ENCODE results near the gene SMARCAD1. TPM values are rescaled to one million over a fixed set of nuclear protein-coding genes. Genes with fewer than 3 reads are reported as not detected.
A peak's percentile ranks its signal among the peaks of the same experiment; 100 is the strongest.
"Not testable (repeated sequence)": the region's sequence is repeated elsewhere in the genome, so short reads cannot be mapped to it uniquely, and the experiment has no call there.

The SMARCAD1 gene
- total RNA-seq, 1 donor from 2014 or later, result 30.5 TPM

GRCh38 chr4:94334476-94334875 lies 126.8 kb downstream of the SMARCAD1 start:
- ChIA-PET POLR2A (no interaction called here), CTCF (no interaction called here)
- ATAC-seq (ENCODE audit: low read depth) (no peak), DNase-seq (no peak)
- intact Hi-C loops (cut with micrococcal nuclease), result no loop called here
- Mint-ChIP-seq H3K4me1 (peaks cover 7% of the 10 kb centered on the region), H3K27me3 (peaks cover 6% of the 10 kb centered on the region), H3K9me3 (no peaks in the 10 kb centered on the region), H3K36me3 (ENCODE audit: low read depth) (no peaks in the 10 kb centered on the region), H3K4me3 (no peak overlapping the region), H3K27ac (no peak overlapping the region)
- TF ChIP-seq CTCF (IDR thresholded peaks at IDR 0.05), result no peak

- Mint-ChIP-seq H3K36me3 (ENCODE audit: low read depth) (no peaks in the 10 kb centered on the region), H3K27ac (no peak overlapping the region), H3K4me1 (peaks cover 11% of the 10 kb centered on the region), H3K9me3 (no peaks in the 10 kb centered on the region), H3K4me3 (no peak overlapping the region), H3K27me3 (peaks cover 5% of the 10 kb centered on the region)
- no peak for TF ChIP-seq CTCF (IDR thresholded peaks at IDR 0.05)
- ChIA-PET CTCF (no interaction called here), POLR2A (no interaction called here)
- intact Hi-C loops (cut with micrococcal nuclease), result no loop called here
- DNase-seq (no peak), ATAC-seq (ENCODE audit: low read depth) (no peak)
These were observed 127.3 kb downstream of the SMARCAD1 start for GRCh38 chr4:94334962-94335361.

GRCh38 chr4:94336303-94336702 lies 128.6 kb downstream of the SMARCAD1 start:
- H3K36me3 Mint-ChIP-seq (ENCODE audit: low read depth), result no peaks in the 10 kb centered on the region
- DNase-seq, result no peak
- ChIA-PET CTCF (no interaction called here), POLR2A (no interaction called here)
- intact Hi-C loops (cut with micrococcal nuclease), result no loop called here
- H3K27ac Mint-ChIP-seq, result no peak overlapping the region
- no peak for ATAC-seq (ENCODE audit: low read depth)
- no peak for TF ChIP-seq CTCF (IDR thresholded peaks at IDR 0.05)
- H3K4me3 Mint-ChIP-seq, result no peak overlapping the region
- H3K27me3 Mint-ChIP-seq, result peaks cover 4% of the 10 kb centered on the region
- no peaks in the 10 kb centered on the region for H3K9me3 Mint-ChIP-seq
- peaks cover 11% of the 10 kb centered on the region for H3K4me1 Mint-ChIP-seq

- H3K36me3 Mint-ChIP-seq (ENCODE audit: low read depth); H3K9me3 Mint-ChIP-seq; intact Hi-C loops (cut with micrococcal nuclease); H3K27me3 Mint-ChIP-seq; H3K27ac Mint-ChIP-seq; DNase-seq; POLR2A ChIA-PET; CTCF ChIA-PET; ATAC-seq (ENCODE audit: low read depth); H3K4me3 Mint-ChIP-seq: not testable (repeated sequence)
- peaks cover 11% of the 10 kb centered on the region for H3K4me1 Mint-ChIP-seq
These were observed 129.1 kb downstream of the SMARCAD1 start for GRCh38 chr4:94336791-94337190.

- intact Hi-C loops (cut with micrococcal nuclease), result no loop called here
- ATAC-seq (ENCODE audit: low read depth), result no peak
- CTCF ChIA-PET, result no interaction called here
These were observed 131.2 kb downstream of the SMARCAD1 start for GRCh38 chr4:94338681-94339351.

More at GRCh38 chr4:94338681-94339351, 131.2 kb downstream of the SMARCAD1 start:
- H3K36me3 Mint-ChIP-seq (ENCODE audit: low read depth), result no peaks in the 10 kb centered on the region
- TF ChIP-seq CTCF (IDR thresholded peaks at IDR 0.05), result no peak
- peaks cover 11% of the 10 kb centered on the region for H3K4me1 Mint-ChIP-seq
- H3K27ac Mint-ChIP-seq, result no peak overlapping the region
- H3K27me3 Mint-ChIP-seq, result peaks cover 4% of the 10 kb centered on the region
- DNase-seq, result no peak
- H3K4me3 Mint-ChIP-seq, result peak overlapping the region; percentile 2
- no peaks in the 10 kb centered on the region for H3K9me3 Mint-ChIP-seq
- POLR2A ChIA-PET, result no interaction called here
